ENCODE data around the gene NEK9. TPM values are rescaled to one million over a fixed set of nuclear protein-coding genes. Genes with fewer than 3 reads are reported as not detected.

Gene NEK9
- polyA plus RNA-seq: 4.8 and 6.6 TPM in 2 replicates

GRCh38 chr14:75126679-75127473 lies at the start of gene NEK9:
TSS of gene NEK9 (minus strand) at chr14:75127048. CDS start at chr14:75126921, 127 bp downstream.

DNA sequence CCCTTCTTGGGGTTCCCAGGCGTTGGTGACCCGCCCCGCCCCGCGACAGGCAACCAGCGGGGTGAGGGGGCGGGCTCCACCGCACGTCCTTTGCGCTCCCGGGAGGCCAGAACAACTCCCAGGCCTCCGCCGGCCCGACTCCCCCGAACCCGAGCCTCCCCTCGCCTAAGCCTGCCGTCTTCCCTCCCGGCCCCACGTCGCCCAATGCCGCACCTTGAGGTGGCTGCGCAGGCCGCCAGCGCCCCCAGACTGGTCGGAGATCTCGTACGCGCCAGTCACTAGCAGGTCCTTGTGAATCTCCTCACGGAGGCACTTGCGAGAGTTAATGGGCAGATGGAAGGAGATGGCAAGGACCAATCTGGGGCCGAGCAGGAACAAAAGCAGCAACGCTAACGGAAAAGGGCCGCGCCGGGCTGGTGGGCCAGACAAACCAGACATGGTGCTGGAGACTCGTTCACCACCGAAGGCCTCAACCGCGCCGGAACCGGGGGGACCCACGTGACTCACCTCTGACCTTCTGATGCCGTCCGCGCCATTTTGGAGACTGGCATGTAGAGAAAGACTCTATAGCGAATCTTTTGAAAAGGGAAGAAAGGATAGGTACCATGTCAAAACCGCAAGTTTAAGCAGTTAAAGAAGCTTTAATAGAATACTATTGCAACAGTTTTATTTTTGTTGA lies 49.4 kb upstream of the NEK9 start, which contains the start of gene TMED10:
Gene TMED10 (minus strand): TSS at position 471 of the 679 bp plus-strand sequence. CDS start 33 bp downstream, at position 438.

DNA sequence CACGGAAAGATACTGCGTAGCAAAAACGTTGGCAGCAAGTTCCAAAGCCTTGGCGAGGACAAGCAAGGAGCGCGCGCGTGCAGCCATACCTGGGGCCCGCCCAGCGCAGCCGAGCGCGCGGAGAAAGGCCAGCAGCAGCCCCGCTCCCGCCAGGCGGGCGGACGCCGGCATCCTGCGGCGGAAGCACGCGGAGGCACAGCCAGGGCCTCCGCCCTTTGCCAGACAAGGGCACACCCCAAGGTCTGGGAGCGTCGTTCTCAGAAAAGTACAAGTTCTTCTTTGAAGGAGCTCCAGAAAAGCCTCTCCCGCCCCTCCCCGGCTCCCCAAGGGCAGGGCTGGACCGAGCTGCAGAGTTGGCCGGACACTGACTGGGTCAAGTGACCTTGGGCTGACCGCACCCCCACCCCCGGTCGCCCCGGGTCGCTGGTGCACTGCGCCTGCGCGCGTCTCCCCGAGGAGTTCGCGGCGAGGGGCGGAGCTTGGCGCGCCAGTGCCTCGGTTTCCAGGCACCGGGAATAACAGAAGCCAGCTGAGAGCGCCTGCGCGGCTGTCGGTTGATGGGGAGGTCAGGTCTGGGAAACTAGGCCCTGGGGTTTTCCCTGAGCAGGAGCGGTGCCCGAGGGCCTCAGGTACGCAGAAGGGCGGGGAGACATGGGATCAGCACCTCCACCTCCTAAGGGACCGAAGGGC lies 57.6 kb downstream of the NEK9 start, which contains the start of gene ZC2HC1C:
Gene ZC2HC1C (plus strand): TSS at position 521 of the 690 bp plus-strand sequence. CDS start 933 bp downstream, outside the sequence.

GRCh38 chr14:75063491-75064204 lies 63.2 kb downstream of the NEK9 start, which contains the start of gene ACYP1:
TSS of gene ACYP1 (minus strand) at chr14:75064024. CDS start at chr14:75063553, 471 bp downstream.

DNA sequence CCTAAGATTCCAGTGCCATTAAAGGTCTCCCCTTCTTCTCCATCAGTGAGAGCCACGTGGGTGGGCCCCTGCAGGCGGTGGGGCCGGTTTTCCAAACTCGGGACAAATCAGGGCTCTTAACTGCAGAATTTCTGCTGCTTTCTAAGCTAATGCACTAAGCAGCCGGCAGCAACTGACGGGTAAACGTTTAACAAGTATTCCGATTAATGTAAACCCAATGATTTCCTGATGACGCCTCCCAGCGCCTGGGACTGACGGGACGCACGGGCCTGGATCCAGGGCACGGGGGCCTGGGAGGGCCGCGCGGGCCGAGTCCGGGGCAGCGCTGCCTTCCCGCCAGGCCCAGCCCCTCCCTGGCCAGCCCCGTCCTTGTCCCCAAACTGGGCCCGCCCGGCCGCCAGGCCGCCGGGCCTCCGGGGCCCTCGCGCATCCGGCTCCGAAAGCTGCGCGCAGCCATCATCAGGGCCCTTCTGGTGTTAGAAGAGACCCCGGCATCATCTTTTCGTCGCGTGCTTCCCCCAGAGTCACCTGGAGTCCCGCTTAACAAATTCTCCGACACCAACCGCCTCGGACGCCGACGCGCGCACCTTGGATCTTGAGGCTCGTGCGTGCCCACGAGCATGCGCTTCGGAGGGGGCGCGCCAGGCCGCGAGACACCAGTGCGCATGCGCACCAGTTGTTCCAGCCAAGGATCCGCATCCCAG lies 75.8 kb downstream of the NEK9 start, which contains the start of gene MLH3:
Gene MLH3 (minus strand): TSS at position 616 of the 704 bp plus-strand sequence. CDS start 1,812 bp downstream, outside the sequence.

Other genes starting within 250 kb of the NEK9 start
- 4.7 and 15.2 TPM in 2 replicates for gene DLST, start 245.1 kb downstream of the NEK9 start, polyA plus RNA-seq
- gene RPS6KL1, start 203.8 kb downstream of the NEK9 start, polyA plus RNA-seq: 7.9 and 15.2 TPM in 2 replicates
- 0.12 TPM in 1 of 2 replicates, not detected in the other for gene PGF, start 171.5 kb downstream of the NEK9 start, polyA plus RNA-seq
- 29.3 and 35.1 TPM in 2 replicates for gene EIF2B2, start 124.1 kb downstream of the NEK9 start, polyA plus RNA-seq
- gene MLH3, start 75.6 kb downstream of the NEK9 start, polyA plus RNA-seq: 23.4 and 30.8 TPM in 2 replicates
- 247 and 252 TPM in 2 replicates for gene ACYP1, start 63.0 kb downstream of the NEK9 start, polyA plus RNA-seq
- gene ZC2HC1C, start 57.4 kb downstream of the NEK9 start, polyA plus RNA-seq: 2.0 and 4.0 TPM in 2 replicates
- gene TMED10, start 49.6 kb upstream of the NEK9 start, polyA plus RNA-seq: 182 and 221 TPM in 2 replicates
- 2.2 and 6.0 TPM in 2 replicates for gene FOS, start 151.8 kb upstream of the NEK9 start, polyA plus RNA-seq